Neural cell (in vitro differentiated cells): Measurements from ENCODE around the gene NYAP1.

Source experiments
- EP300 ChIP-seq: fragments of 450-650 bp; conservative IDR thresholded peaks from 2 replicates; pipeline ENCODE4 v1.6.1; 2014; ENCODE audit warnings: antibody characterized with exemption, mild to moderate bottlenecking, moderate library complexity; ENCODE audit not compliant: poor library complexity, severe bottlenecking
- EZH2 ChIP-seq: fragments of 200-600, 300-800 bp; shearing (Covaris generic), sonication (generic); IDR thresholded peaks from 2 replicates; pipeline ENCODE4 v1.6.1; 2014; ENCODE audit warnings: antibody characterized with exemption, low read length, borderline replicate concordance, mild to moderate bottlenecking; ENCODE audit not compliant: insufficient read depth, poor library complexity, severe bottlenecking
- MXI1 ChIP-seq: fragments of 450-650 bp; conservative IDR thresholded peaks from 2 replicates; pipeline ENCODE4 v1.6.1; 2014; ENCODE audit warnings: antibody characterized with exemption, mild to moderate bottlenecking; ENCODE audit not compliant: poor library complexity, severe bottlenecking
- RAD21 ChIP-seq: fragments of 450-650 bp; conservative IDR thresholded peaks from 2 replicates; pipeline ENCODE4 v1.6.1; 2014; ENCODE audit warnings: antibody characterized with exemption, mild to moderate bottlenecking, moderate library complexity
- TAF1 ChIP-seq: IDR thresholded peaks from 2 replicates; pipeline ENCODE4 v1.6.1; 2012; ENCODE audit warnings: low read depth
- TF ChIP-seq, protein P1 (sequence below): fragments of 450-650 bp; IDR thresholded peaks from 2 replicates; pipeline ENCODE4 v1.5.1; 2014; ENCODE audit warnings: antibody characterized with exemption, mild to moderate bottlenecking, moderate library complexity; ENCODE audit not compliant: poor library complexity, severe bottlenecking
- TF ChIP-seq, protein P2 (sequence below): IDR thresholded peaks from 2 replicates; pipeline ENCODE4 v1.6.1; 2012; ENCODE audit warnings: borderline replicate concordance

- TF ChIP-seq EZH2, result no peak
- TF ChIP-seq, protein P1, sequence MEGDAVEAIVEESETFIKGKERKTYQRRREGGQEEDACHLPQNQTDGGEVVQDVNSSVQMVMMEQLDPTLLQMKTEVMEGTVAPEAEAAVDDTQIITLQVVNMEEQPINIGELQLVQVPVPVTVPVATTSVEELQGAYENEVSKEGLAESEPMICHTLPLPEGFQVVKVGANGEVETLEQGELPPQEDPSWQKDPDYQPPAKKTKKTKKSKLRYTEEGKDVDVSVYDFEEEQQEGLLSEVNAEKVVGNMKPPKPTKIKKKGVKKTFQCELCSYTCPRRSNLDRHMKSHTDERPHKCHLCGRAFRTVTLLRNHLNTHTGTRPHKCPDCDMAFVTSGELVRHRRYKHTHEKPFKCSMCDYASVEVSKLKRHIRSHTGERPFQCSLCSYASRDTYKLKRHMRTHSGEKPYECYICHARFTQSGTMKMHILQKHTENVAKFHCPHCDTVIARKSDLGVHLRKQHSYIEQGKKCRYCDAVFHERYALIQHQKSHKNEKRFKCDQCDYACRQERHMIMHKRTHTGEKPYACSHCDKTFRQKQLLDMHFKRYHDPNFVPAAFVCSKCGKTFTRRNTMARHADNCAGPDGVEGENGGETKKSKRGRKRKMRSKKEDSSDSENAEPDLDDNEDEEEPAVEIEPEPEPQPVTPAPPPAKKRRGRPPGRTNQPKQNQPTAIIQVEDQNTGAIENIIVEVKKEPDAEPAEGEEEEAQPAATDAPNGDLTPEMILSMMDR, result no peak
- no peak for TF ChIP-seq TAF1
- TF ChIP-seq MXI1, result no peak
- no peak for TF ChIP-seq RAD21
- no peak for TF ChIP-seq EP300
- TF ChIP-seq, protein P2, sequence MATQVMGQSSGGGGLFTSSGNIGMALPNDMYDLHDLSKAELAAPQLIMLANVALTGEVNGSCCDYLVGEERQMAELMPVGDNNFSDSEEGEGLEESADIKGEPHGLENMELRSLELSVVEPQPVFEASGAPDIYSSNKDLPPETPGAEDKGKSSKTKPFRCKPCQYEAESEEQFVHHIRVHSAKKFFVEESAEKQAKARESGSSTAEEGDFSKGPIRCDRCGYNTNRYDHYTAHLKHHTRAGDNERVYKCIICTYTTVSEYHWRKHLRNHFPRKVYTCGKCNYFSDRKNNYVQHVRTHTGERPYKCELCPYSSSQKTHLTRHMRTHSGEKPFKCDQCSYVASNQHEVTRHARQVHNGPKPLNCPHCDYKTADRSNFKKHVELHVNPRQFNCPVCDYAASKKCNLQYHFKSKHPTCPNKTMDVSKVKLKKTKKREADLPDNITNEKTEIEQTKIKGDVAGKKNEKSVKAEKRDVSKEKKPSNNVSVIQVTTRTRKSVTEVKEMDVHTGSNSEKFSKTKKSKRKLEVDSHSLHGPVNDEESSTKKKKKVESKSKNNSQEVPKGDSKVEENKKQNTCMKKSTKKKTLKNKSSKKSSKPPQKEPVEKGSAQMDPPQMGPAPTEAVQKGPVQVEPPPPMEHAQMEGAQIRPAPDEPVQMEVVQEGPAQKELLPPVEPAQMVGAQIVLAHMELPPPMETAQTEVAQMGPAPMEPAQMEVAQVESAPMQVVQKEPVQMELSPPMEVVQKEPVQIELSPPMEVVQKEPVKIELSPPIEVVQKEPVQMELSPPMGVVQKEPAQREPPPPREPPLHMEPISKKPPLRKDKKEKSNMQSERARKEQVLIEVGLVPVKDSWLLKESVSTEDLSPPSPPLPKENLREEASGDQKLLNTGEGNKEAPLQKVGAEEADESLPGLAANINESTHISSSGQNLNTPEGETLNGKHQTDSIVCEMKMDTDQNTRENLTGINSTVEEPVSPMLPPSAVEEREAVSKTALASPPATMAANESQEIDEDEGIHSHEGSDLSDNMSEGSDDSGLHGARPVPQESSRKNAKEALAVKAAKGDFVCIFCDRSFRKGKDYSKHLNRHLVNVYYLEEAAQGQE, result no peak
Measured at GRCh38 chr7:100493476-100494264, 9.9 kb downstream of the NYAP1 start.
